ENCODE measurements around the gene PTGIR.

DNA sequence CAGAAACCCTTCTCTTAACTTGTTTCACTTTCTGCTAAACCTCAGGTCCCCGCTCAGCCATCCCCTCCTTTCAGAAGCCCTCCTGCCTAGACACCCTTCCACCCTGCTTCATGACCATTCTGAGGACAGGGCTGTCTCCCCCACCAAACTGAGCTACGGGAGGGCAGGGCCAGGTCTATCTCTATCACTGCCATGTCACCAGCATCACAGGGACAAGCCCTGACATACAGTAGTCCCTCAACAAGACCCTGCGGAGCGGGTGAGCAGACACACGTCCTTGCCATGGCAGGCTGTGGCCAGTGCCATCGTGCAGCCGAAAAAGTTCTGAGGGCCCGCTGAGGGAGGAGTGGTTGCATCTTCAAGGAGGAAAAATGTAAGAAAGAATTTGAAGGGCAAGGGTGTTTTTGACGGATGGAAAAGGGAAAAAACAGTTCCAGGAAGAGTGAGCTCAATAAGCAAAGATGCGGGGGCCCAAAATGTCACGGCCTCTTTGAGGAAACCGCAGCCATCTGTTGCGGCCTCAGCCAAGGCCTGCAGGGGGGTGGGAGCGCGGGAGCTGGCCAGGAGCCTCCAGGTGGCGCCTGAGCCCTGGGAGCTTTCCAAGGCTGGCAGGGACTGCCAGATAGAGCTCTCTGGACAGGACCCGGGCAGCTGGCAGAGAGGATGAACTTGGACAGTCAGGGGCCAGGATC, 8.1 kb downstream of the PTGIR start:
- TF ChIP-seq, protein P1, sequence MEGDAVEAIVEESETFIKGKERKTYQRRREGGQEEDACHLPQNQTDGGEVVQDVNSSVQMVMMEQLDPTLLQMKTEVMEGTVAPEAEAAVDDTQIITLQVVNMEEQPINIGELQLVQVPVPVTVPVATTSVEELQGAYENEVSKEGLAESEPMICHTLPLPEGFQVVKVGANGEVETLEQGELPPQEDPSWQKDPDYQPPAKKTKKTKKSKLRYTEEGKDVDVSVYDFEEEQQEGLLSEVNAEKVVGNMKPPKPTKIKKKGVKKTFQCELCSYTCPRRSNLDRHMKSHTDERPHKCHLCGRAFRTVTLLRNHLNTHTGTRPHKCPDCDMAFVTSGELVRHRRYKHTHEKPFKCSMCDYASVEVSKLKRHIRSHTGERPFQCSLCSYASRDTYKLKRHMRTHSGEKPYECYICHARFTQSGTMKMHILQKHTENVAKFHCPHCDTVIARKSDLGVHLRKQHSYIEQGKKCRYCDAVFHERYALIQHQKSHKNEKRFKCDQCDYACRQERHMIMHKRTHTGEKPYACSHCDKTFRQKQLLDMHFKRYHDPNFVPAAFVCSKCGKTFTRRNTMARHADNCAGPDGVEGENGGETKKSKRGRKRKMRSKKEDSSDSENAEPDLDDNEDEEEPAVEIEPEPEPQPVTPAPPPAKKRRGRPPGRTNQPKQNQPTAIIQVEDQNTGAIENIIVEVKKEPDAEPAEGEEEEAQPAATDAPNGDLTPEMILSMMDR (IDR thresholded peaks at IDR 0.05) = peak; percentile 19 to 54 (median 38)
- no peak for TF ChIP-seq POLR2A (IDR thresholded peaks at IDR 0.05)

Measured in heart left ventricle (tissue), 13 donors.